ENCODE results near the gene SLC16A9.
A peak's percentile ranks its signal among the peaks of the same experiment; 100 is the strongest.
"Not testable (repeated sequence)": the region's sequence is repeated elsewhere in the genome, so short reads cannot be mapped to it uniquely, and the experiment has no call there.

Gene SLC16A9, protein sequence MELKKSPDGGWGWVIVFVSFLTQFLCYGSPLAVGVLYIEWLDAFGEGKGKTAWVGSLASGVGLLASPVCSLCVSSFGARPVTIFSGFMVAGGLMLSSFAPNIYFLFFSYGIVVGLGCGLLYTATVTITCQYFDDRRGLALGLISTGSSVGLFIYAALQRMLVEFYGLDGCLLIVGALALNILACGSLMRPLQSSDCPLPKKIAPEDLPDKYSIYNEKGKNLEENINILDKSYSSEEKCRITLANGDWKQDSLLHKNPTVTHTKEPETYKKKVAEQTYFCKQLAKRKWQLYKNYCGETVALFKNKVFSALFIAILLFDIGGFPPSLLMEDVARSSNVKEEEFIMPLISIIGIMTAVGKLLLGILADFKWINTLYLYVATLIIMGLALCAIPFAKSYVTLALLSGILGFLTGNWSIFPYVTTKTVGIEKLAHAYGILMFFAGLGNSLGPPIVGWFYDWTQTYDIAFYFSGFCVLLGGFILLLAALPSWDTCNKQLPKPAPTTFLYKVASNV

DNA sequence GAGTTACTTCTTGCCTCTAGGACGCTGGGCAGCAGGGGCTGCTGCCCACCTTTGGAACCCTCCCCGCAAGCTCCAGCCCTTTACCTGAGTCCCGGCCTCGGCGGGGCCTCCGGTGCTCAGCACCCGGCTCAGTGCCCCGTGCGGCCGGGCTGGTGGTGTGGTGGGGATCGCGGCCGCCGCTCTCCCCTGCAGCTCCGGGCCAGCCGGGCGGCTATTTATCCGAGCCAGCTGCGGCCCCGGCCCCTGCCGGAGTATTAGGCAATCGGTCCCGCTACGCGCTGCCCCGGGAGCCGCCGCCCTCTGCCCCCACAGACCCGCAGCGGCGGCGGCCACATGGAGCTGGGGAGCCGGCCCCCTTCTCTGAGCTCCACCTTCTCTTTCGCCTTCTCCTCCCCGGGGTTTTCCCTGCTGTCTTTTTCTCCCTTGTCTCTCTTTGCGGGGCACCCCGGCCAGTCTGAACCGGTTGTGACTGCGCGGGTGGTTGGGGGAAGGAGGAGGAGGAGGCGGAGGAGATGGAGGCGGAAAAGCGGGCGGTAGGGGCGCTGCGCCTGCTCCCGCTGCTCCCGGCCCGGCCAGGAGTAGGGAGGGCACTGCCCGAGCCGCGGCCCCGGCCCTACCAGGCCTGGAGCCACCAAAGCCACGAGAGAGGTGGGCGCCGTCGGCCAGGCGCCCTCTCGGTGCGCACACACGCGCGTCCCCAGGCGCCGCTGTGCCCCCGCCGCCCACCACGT lies at the start of gene SLC16A9:
TSS of gene SLC16A9 (minus strand) at position 456 of the 731 bp plus-strand sequence. CDS start 25,559 bp downstream, outside the sequence.
- DNase-seq (ENCODE audit: low read depth): peak; percentile 8

DNA sequence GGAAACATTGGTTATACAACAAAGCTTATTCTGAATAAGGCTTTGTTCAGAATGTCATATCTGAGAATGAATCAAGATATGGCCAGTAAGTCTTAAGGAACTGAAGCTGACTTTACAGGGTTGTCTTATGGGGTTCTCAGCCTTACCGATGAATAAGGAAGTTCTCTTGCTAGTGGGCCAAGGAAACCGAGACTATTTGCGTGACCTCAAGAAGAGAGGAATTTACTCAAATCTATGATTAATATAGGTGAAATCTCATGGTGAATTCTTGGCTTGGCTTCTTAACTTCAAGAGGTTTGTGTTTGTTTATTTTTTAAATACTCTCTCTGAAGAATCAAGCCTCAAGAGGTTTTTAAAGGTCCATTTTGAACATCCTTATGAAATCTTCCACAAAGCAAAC lies 48.3 kb upstream of the SLC16A9 start:
- DNase-seq (ENCODE audit: low read depth): no peak

DNA sequence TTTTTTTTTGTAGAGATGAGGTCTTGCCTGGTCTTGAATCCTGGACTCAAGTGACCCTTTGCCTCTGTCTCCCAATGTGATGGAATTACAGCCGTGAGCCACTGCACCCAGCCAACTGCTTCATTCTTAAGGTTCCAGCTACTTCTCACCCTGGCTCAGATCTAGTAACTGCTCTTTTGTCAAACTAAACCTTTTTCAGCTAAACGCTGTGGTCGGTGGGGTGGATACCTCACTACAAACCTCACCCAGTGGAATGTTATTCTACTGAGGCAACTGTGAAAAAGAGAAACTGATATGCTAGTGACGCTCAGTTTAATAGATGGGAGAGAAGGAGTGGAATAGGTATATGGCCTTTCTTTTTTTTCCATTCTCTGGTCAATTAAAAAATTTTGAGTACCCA lies 45.3 kb upstream of the SLC16A9 start:
- DNase-seq (ENCODE audit: low read depth): no peak

DNA sequence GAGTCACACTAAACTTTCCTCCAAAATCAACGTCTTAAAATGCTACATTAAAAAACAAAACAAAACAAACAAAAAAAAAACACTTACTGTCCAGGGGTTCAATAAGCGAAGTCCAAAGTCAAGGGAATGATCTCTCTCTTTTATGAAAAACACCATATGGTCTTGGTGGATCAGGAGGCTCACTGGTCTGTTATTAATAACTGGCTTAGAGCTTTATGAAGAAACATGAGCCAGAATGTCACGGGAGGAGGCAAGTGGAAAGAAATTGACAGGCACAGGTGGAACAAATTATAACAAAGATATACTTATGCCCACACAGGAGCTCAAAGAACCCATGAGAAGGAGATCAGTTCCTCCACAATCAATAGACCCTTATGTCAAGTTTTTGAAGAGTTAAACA lies 43.6 kb upstream of the SLC16A9 start, which contains the start of gene MRLN:
TSS of gene MRLN (minus strand) at position 189 of the 400 bp plus-strand sequence.
- DNase-seq (ENCODE audit: low read depth): no peak

DNA sequence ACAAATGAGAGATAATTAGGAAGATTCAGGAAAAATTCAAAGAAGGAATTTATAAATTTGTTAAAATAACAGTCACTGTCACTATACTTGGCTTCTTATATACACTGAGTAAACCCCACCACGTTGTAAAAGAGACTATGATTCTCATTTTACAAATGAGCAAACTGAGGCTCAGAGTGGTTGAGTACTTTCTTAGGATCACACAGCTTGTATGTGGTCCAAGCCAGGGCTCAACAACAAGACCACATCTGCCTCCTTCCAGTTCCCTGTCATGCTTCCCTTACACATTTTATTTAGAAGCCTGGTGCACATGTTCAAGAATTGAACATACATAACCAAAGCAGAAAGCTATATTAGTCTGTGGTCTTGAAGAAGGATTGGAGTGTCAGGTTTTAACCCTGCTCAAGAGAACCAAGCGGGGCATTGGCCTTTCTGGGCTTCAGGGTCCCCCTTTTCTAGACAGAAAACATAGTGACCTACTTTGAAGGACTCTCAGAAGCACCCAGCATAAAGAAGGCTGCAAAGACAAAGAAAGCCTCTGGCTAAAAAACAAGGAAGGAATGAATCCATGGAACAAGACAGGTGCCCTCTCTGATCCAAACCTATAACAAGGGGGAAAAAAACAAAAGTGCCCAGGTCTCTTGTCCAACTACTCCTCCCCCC lies 42.8 kb upstream of the SLC16A9 start:
- no peak for DNase-seq (ENCODE audit: low read depth)

DNA sequence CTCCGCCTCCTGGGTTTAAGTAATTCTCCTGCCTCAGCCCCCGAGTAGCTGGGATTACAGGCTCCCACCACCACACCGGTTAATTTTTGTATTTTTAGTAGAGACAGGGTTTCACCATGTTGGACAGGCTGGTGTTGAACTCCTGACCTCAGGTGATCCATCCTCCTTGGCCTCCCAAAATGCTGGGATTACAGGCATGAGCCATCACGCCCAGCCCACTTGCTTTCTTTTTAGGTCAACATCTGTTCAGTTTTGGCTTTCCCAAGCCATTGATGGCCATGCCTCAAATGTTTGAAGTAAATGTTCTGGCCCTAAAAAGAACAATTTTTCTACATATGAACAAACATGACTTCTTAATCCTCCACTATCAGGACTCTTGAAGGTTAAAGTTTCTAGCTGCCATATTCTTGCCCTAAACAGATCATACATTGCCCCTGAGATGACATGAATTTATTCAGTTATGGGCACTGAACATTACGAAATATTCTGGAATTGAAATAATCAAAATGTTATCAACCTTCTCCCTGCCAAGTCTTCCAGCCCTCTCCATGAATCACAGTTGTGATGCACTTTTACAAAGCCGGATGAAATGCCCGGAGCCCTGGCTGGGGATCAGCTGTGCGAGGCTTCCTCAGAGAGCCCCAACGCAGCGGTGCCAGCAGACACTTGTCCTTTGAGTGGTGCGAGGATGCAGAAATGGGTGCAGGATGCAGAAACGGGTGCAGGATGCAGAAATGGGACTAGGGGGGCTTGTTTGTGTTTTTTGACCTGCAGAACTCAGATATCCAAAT lies 40.7 kb upstream of the SLC16A9 start:
- DNase-seq (ENCODE audit: low read depth): no peak

DNA sequence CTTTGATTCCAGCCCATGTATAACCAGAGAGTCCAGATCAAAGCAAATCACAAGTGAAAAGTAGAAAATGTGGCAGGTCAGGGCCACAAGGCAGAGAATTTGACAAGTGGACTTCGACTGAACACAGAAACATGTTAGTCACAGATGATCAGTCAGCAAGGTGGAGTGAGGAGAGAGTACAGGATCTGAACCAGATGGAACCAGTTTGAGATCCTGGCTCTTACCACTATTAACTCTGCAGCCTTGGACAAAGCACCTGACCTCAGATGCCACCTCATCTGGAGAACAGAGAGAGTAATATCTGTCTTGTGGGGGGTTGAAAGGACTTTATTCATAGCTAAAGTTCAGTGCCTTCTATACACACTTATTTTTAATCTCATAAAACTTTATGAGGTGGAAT lies 39.2 kb upstream of the SLC16A9 start:
- DNase-seq (ENCODE audit: low read depth): no peak

DNA sequence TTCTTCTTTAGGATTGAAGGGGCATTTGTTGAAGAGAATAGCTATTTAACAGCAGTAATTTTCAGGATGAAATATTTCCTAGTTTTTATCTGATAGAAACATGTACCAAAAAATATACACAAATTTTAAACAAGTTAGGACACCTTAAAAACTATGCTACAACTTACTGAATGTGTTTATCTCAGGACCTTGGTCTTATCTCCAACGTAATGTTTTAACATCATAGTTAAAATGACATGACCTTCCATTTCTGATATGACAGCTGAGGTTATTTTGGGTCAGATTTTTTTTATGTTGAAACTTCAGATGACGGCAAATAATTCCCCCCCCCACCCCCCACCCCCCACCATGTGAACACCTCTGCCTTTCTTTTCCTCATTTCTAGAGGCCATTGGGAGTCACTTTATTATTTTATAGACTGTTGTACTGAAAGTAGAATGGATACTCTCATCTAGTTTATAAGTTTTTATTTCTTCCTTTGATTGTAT lies 35.6 kb upstream of the SLC16A9 start:
- DNase-seq (ENCODE audit: low read depth): no peak

DNA sequence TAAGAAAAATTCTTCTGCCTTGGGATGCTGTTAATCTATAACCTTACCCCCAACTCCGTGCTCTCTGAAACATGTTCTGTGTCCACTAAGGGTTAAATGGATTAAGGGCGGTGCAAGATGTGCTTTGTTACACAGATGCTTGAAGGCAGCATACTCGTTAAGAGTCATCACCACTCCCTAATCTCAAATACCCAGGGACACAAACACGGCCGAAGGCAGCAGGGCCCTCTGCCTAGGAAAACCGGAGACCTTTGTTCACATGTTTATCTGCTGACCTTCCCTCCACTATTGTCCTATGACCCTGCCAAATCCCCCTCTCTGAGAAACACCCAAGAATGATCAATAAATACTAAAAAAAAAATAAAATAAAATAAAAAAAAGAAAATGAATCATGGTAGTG lies 35.1 kb upstream of the SLC16A9 start:
- not testable (repeated sequence) for DNase-seq (ENCODE audit: low read depth)

DNA sequence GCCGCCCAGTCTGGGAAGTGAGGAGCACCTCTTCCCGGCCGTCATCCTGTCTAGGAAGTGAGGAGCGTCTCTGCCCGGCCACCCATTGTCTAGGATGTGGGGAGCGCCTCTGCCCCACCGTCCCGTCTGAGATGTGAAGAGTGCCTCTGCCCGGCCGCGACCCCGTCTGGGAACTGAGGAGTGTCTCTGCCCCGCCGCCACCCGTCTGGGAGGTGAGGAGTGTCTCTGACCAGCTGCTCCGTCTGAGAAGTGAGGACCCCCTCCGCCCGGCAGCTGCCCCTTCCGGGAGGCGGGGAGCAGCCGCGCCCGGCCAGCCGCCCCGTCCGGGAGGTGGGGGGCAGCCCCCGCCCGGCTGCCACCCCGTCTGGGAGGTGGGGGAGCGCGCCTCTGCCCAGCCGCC lies 34.5 kb upstream of the SLC16A9 start:
- DNase-seq (ENCODE audit: low read depth): not testable (repeated sequence)

DNA sequence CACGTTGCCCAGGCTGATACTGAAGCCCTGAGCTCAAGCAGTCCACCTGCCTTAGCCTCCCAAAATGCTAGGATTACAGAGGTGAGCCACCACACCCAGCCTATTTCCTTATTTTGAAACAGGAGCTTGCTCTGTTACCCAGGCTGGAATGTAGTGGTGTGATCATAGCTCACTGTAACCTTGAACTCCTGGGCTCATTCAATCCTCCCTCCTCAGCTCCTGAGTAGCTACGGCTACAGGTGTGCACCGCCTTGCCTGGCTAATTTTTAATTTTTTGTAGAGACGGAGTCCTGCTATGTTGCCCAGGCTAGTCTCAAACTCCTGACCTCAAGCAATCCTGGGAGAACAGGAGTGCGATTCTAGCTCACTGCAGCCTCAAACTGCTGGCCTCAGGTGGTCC lies 31.9 kb upstream of the SLC16A9 start:
- no peak for DNase-seq (ENCODE audit: low read depth)

DNA sequence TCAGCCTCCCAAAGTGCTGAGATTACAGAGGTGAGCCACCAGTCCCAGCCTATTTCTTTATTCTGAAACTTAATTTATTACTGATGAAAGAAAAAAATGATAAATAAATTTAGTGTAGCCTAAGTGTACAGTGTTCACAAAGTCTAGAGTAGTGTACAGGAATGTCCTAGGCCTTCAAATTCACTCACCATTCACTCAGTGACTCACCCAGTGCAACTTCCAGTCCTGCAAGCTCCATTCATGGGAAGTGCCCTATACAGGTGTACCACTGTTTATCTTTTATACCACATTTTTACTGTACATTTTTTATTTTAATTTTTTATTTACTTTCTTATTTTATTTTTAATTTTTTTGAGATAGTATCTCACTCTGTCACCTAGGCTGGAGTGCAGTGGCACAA lies 31.4 kb upstream of the SLC16A9 start:
- no peak for DNase-seq (ENCODE audit: low read depth)

DNA sequence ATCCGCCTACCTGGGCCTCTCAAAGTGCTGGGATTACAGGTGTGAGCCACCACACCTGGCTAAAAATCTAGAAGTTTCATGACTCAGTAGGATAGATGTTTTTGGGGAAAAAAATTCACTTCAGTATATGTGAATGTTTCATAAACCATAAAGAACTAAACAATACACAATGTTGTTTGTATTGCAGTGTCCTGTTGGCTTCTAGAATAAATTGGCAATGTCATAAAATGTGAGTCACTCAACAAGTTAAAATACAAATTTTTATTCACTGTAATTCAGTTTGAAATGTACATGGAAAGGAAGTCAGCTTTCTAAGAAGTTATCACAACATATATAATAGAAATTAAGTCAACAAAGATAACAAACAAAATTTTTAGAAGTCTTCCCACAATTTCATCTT lies 27.1 kb upstream of the SLC16A9 start:
- no peak for DNase-seq (ENCODE audit: low read depth)

DNA sequence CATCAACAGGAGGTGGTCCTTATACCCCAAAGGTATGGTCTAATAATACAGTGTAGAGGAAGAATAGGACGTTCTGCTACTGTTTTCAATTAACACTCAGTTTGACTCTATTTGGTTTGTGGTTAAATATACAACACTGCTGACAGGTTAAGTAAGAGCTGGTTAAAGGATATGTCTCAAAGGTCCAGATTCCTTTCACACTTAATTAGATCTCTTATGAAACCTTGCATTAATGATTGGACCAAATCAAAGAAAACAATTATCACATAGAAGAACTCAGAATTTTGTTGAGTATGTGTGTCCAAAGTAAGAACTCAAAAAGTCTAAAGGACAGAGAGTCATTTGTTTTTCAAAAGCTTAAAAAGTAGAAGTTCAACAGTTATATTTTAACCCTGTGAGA lies 25.6 kb upstream of the SLC16A9 start:
- no peak for DNase-seq (ENCODE audit: low read depth)

DNA sequence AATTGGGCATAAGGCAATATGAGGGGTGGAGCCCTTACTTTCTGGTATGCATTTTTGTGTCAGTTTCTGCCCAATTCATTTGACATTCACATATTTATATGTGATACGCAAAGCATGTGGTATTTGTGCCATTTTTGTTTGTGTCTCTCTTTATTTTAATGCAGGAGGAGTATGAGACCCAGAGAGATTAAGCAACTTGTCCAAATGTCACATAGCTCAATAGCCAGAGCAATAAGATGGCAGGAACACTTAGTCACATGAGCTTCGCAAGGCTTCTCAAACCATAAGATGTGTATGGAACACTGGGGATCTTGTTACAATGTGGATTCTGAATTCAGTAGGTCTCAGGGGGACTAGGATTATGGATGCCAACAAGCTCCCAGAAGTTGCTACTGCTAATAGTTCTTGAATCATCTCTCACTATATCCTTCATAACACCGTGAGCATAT lies 24.4 kb upstream of the SLC16A9 start:
- no peak for DNase-seq (ENCODE audit: low read depth)

DNA sequence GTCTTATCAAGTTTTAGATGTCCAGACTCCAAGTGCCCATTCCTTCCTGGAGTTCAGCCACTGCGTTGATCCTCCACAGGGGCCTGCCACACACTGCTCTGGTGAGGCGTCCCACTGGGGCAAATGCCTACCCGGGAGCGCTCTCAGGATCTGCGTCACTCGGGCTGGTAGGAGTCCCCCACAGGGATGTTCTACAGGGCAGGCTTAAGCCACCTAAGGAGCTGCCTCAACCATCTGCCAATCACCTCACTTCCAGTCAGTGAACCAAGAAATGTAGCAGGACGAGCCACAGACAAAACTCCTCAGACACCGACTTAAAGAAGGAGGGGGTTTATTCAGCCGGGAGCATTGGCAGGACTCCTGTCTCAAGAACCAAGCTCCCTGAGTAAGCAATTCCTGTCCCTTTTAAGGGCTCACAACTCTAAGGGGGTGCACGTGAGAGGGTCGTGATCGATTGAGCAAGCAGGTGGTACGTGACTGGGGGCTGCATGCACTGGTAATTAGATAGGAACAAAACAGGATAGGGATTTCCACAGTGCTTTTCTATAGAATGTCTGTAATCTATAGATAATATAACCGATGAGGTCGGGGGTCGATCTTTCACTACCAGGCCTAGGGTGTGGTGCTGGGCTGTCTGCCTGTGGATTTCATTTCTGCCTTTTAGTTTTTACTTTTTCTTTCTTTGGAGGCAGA lies 23.8 kb upstream of the SLC16A9 start:
- not testable (repeated sequence) for DNase-seq (ENCODE audit: low read depth)

DNA sequence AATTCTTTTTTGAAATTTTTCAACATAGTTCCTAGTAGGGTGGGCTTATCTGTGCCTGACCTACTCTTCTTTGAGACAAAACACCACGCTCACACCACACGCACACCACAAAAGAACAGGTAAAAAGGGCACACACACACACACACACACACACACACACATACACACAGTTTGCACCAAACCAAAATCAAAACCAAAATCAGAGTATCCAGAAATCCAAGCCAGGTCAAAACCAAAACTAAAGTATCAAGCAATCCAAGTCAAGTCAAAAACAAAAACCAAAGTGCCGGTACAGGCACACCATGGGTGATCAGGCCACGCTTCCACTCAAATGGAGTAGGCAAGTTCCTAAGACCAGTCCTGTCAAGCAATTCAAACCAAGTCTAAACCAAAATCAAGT lies 23.2 kb upstream of the SLC16A9 start:
- not testable (repeated sequence) for DNase-seq (ENCODE audit: low read depth)

DNA sequence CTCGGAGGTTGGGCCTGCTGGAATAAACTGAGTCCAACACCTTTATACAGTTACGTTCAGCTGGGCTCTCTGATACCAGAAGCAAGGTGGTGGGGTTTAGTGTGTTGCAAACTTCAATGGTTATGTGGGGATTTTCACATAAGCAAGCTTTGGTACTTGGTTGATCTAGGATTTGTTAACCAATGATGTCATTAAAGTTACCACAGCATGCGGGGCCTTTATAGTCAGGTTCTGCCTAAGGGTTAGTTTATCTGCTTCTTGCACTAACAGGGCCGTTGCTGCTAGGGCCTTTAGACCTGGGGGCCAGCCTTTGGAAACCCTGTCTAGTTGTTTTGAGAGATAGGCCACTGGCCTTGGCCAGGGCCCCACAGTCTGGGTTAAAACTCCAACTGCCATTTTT lies 19.5 kb upstream of the SLC16A9 start:
- DNase-seq (ENCODE audit: low read depth): not testable (repeated sequence)

DNA sequence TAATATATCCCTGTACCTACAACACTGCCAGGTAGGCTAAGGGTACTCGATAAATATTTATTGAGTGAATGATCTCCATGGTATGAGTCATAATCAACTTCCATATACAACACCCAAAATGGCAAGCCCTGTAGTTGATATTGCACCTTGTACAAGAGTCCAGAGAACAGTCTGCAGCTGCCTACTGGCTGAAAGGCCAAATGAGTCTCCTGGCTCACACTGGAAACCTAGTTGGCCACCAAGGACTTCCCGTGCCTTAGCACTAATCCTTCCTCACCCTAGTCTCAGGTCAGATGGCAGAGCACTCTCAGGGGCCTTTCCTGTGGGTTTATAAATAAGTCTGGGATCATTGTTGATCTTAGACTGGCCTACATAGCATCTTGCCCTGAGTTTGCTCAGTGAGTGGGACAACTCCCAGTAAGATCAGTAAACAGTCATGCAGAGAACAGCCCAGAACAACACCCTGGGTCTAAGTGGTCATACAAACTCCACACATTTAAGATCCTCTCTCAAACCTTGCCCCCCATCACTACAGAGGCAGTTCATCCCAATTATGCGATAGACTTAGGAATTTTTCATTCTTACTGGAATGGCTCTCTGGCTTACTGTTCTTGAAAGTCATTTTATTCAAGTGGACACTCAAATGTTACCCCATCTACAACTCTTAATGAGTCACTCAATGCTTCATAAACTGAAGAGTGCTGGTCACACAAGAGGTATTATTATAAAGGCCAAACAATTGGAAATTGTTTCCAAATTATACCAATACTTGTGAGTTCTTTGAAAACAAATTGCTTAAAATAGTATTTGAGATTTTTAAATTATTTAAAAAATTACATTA lies 14.7 kb upstream of the SLC16A9 start:
- DNase-seq (ENCODE audit: low read depth): no peak

DNA sequence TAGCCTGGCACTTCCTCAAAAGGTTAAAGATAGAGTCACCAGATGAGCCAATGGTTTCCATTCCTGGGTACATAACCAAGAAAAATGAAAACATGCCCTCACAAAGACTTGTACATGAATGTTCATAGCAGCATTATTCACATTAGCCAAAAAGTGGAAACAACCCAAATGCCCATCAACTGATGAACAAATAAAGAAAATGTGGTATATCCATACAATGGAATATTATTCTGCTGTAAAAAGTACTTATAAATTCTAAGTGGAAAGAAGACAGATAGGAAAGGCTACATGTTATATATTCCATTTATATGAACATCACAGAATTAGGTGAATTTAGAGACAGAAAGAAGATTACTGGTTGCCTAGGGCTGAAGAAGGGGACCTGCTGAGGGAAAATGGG lies 10.7 kb upstream of the SLC16A9 start:
- DNase-seq (ENCODE audit: low read depth): no peak
